Peyer's patch (tissue), 4 donors: ENCODE results near the gene EDN2.

Source experiments
- CTCF ChIP-seq, 6 experiments: fragments of 450-650 bp in 4 of 6; fragments of 200-600 bp in 2 of 6; sonication (generic) in 1 of 6; IDR thresholded peaks; one replicate each; pipeline ENCODE4 v1.5.1; 2017 to 2019; ENCODE audit warnings: antibody characterized with exemption in 6 of 6, mild to moderate bottlenecking in 3 of 6, moderate library complexity in 1 of 6
- POLR2A ChIP-seq, 2 donors: fragments of 450-650 bp; IDR thresholded peaks; one replicate each; pipeline ENCODE4 v1.5.1; 2017; ENCODE audit warnings: antibody characterized with exemption in 2 of 2, mild to moderate bottlenecking in 2 of 2, moderate library complexity in 2 of 2

GRCh38 chr1:41504114-41505035 is 19.9 kb upstream of the EDN2 start:
- TF ChIP-seq CTCF (IDR thresholded peaks at IDR 0.05) (no peak), POLR2A (IDR thresholded peaks at IDR 0.05) (no peak)
